Activated CD8-positive, alpha-beta memory T cell treated with anti-CD3 and anti-CD28 coated beads, Interleukin-2, amount 10 ng/mL, durations not matched to agents 7 days and 5 days (primary cell): Measurements from ENCODE around the gene ERN1. TPM values are rescaled to one million over a fixed set of nuclear protein-coding genes. Genes with fewer than 3 reads are reported as not detected.

ENCODE experiments used
- ATAC-seq: fragments of 150-1000 bp; cut with Tn5 transposase; one replicate; pipeline ENCODE4 v1.10.0; 2021; ENCODE audit warnings: moderate library complexity
- CTCF ChIA-PET: fragments of 350-600 bp; sonication (Branson Sonifier 250); formaldehyde crosslinking; loops from one replicate; lab custom pipeline; 2021; ENCODE audit warnings: antibody characterized with exemption; lab: Charles Lee
- DNase-seq: peaks from one replicate; pipeline ENCODE4 v3.0.0-alpha.2; 2020
- H3K27ac Mint-ChIP-seq: one replicate; pipeline ENCODE4 v1.8.0; 2021; ENCODE audit warnings: mild to moderate bottlenecking, mixed read lengths
- H3K27me3 Mint-ChIP-seq: one replicate; pipeline ENCODE4 v1.8.0; 2021; ENCODE audit warnings: mixed read lengths
- H3K36me3 Mint-ChIP-seq: one replicate; pipeline ENCODE4 v1.8.0; 2021; ENCODE audit warnings: mild to moderate bottlenecking, mixed read lengths
- H3K4me1 Mint-ChIP-seq: one replicate; pipeline ENCODE4 v1.8.0; 2021; ENCODE audit warnings: mixed read lengths
- H3K4me3 Mint-ChIP-seq: one replicate; pipeline ENCODE4 v1.8.0; 2021; ENCODE audit warnings: mild to moderate bottlenecking, moderate library complexity, mixed read lengths
- H3K9me3 Mint-ChIP-seq: one replicate; pipeline ENCODE4 v1.8.0; 2022; ENCODE audit warnings: low read depth, mixed read lengths
- total RNA-seq, 2 experiments: library from RNA; stranded (reverse); gene quantifications; one replicate each; pipeline ENCODE4 v1.2.3, GENCODE V29; 2021

ERN1 gene
- total RNA-seq, 2 experiments from 2014 or later: 21.7 to 22.9 TPM

DNA sequence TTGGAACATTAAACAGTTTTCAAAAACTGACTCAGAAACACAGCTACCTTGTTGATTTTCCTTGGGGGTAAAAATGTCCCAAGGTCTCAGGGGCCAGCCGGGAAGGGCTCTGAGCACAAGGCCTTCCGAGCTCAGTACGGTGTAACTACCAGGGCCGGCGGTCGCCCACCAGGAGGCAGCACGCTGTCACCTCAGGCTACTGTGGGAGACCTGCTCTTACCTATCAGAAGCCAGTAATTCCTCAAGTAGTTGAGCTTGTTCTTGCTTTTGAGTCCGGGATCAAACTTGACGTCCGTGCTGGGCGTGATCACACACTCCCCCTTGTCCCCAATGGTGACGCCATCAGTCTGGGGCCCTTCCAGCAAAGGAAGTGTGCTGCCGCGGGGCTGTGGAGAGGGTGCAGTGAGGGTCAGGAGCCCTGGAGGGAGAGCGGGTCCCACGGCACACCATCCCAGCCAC is 66.1 kb downstream of the ERN1 start:
- Mint-ChIP-seq H3K4me3 (no peak overlapping the region), H3K4me1 (peaks cover 28% of the 10 kb centered on the region), H3K27me3 (no peaks in the 10 kb centered on the region), H3K9me3 (no peaks in the 10 kb centered on the region), H3K36me3 (peaks cover 30% of the 10 kb centered on the region), H3K27ac (no peak overlapping the region)
- DNase-seq (peak; percentile 54), ATAC-seq (peak; percentile 54)
- CTCF ChIA-PET: interaction anchor here (0.7 to 6.7 kb wide), 20 partner anchors 12 to 227 kb away, joined by 3 to 87 read pairs (median 4); partner anchors contain the start of gene ERN1

GRCh38 chr17:64063088-64063487 is 66.9 kb downstream of the ERN1 start:
- CTCF ChIA-PET: interaction anchor here (0.7 to 6.7 kb wide), 15 partner anchors 13 to 219 kb away, joined by 3 to 87 read pairs (median 6); partner anchors contain the start of gene ERN1
- H3K27ac Mint-ChIP-seq: peak overlapping the region; percentile 56
- DNase-seq (no peak), ATAC-seq (no peak)
- no peak overlapping the region for H3K4me3 Mint-ChIP-seq
- H3K36me3 Mint-ChIP-seq: peaks cover 26% of the 10 kb centered on the region
- no peaks in the 10 kb centered on the region for H3K27me3 Mint-ChIP-seq
- H3K4me1 Mint-ChIP-seq: peaks cover 30% of the 10 kb centered on the region
- no peaks in the 10 kb centered on the region for H3K9me3 Mint-ChIP-seq

DNA sequence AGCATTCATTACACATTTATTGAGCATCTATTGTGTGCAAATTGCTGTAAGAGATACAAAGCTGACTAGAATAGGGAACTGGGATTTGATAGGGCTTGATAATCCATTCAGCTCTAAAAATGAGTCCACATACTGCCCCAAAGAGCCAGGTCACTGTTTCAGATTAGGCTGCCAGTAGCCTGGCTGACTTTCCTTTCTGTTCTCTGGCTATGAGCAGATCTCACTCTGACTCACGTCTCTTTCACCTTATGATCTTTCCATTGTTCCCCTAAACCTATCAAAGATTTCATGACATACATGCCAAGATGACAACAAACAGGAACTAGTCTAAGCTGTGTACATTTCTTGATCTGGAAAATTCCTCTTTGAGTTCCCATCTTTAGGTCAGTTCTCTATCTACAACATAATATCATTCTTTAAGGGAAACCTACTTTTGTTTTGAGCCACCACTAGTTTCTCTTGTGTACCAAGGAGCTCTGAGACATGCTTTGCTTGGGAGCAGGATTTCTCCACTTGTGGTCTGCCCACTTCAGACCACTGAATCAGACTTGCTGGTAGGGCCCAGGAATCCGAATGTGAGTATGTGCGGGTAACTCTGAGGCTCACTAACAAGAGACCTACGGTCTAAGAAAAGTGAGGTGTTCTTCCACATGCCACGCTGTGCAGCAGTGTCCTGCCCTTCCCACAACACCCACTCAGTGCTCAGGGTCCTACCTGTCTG is 68.6 kb downstream of the ERN1 start:
- no peak overlapping the region for H3K4me3 Mint-ChIP-seq
- H3K9me3 Mint-ChIP-seq: no peaks in the 10 kb centered on the region
- ATAC-seq: peak; percentile 74
- no peak for DNase-seq
- H3K4me1 Mint-ChIP-seq: peaks cover 39% of the 10 kb centered on the region
- H3K36me3 Mint-ChIP-seq: peaks cover 20% of the 10 kb centered on the region
- H3K27me3 Mint-ChIP-seq: no peaks in the 10 kb centered on the region
- peak overlapping the region; percentile 17 for H3K27ac Mint-ChIP-seq
- CTCF ChIA-PET: interaction anchor here (0.8 to 6.7 kb wide), 8 partner anchors 11 to 190 kb away, joined by 3 to 87 read pairs (median 6); partner anchors contain the start of gene ERN1

DNA sequence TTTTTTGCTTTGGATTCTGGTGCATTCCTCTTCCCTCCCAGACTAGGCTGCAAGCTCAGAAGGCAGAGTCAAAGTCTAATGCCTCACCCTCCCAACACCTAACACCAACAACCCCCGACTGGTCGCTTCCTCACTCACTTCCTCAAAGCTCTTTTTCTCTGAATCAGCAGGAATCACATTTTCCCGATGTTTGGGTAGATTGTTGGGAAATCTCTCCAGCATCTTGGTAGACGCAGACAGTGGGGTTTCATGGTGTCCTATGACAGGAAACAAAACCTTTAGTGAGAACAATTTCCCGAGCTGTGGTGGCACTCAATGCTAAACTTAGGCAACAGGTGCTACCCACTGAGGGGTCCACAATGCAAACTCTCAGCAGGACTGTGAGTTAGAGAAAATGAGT is 69.6 kb downstream of the ERN1 start:
- DNase-seq (no peak), ATAC-seq (no peak)
- Mint-ChIP-seq H3K4me3 (no peak overlapping the region), H3K27ac (no peak overlapping the region), H3K9me3 (no peaks in the 10 kb centered on the region), H3K27me3 (no peaks in the 10 kb centered on the region), H3K4me1 (peaks cover 45% of the 10 kb centered on the region), H3K36me3 (peaks cover 20% of the 10 kb centered on the region)
- CTCF ChIA-PET: interaction anchor here (1.3 to 6.7 kb wide), 5 partner anchors 10 to 72 kb away, joined by 3 to 87 read pairs (median 5); partner anchors contain the start of gene ERN1

GRCh38 chr17:64059756-64060155 is 70.2 kb downstream of the ERN1 start:
- ATAC-seq: no peak
- no peak overlapping the region for H3K4me3 Mint-ChIP-seq

GRCh38 chr17:64058621-64059020 is 71.3 kb downstream of the ERN1 start:
- H3K9me3 Mint-ChIP-seq: no peaks in the 10 kb centered on the region
- H3K4me3 Mint-ChIP-seq: no peak overlapping the region
- ATAC-seq (no peak), DNase-seq (no peak)
- peaks cover 17% of the 10 kb centered on the region for H3K36me3 Mint-ChIP-seq
- CTCF ChIA-PET: interaction anchor here (1.1 to 3.8 kb wide), 2 partner anchors 12 to 74 kb away, joined by 3 to 22 read pairs; no protein-coding TSS in a partner anchor
- H3K4me1 Mint-ChIP-seq: peaks cover 45% of the 10 kb centered on the region
- H3K27ac Mint-ChIP-seq: peak overlapping the region; percentile 8
- no peaks in the 10 kb centered on the region for H3K27me3 Mint-ChIP-seq

More at GRCh38 chr17:64059756-64060155, 70.2 kb downstream of the ERN1 start:
- CTCF ChIA-PET: interaction anchor here (1.3 to 6.7 kb wide), 4 partner anchors 9 to 73 kb away, joined by 3 to 87 read pairs (median 6); partner anchors contain the start of gene ERN1
- Mint-ChIP-seq H3K27ac (peak overlapping the region; percentile 18), H3K9me3 (no peaks in the 10 kb centered on the region), H3K36me3 (peaks cover 20% of the 10 kb centered on the region), H3K4me1 (peaks cover 45% of the 10 kb centered on the region), H3K27me3 (no peaks in the 10 kb centered on the region)
- no peak for DNase-seq

DNA sequence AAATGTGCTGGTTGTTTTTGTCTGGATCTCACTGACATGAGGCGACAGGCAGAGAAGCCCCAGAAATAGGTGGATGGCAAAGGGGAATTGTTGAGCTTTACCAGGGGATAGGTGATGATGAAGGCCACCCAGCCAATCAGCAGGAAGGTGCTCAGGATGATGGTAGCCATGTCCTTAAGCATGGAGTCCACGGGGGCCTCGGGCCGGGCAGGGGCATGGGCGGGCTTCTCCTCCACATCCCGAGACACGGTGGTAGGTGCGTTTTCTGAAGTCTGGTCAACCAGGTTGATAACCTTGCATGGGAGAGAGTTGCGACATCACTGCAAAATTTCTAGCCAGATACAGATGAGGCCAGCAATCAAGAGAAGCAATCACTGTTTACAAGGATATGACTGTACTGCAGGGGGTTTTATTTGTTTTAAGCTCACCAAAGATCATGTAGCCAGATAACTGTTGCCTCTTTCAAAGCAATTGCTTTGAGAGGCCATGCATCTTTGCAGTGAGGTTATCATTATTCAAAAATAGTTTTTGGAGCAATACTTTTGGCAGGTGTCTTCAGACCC is 72.2 kb downstream of the ERN1 start:
- CTCF ChIA-PET: interaction anchor here (1.1 to 3.8 kb wide), 3 partner anchors 11 to 75 kb away, joined by 3 to 22 read pairs (median 6); no protein-coding TSS in a partner anchor
- Mint-ChIP-seq H3K27ac (peak overlapping the region; percentile 11), H3K9me3 (no peaks in the 10 kb centered on the region), H3K36me3 (peaks cover 21% of the 10 kb centered on the region), H3K27me3 (no peaks in the 10 kb centered on the region), H3K4me3 (no peak overlapping the region), H3K4me1 (peaks cover 44% of the 10 kb centered on the region)
- no peak for ATAC-seq
- no peak for DNase-seq

DNA sequence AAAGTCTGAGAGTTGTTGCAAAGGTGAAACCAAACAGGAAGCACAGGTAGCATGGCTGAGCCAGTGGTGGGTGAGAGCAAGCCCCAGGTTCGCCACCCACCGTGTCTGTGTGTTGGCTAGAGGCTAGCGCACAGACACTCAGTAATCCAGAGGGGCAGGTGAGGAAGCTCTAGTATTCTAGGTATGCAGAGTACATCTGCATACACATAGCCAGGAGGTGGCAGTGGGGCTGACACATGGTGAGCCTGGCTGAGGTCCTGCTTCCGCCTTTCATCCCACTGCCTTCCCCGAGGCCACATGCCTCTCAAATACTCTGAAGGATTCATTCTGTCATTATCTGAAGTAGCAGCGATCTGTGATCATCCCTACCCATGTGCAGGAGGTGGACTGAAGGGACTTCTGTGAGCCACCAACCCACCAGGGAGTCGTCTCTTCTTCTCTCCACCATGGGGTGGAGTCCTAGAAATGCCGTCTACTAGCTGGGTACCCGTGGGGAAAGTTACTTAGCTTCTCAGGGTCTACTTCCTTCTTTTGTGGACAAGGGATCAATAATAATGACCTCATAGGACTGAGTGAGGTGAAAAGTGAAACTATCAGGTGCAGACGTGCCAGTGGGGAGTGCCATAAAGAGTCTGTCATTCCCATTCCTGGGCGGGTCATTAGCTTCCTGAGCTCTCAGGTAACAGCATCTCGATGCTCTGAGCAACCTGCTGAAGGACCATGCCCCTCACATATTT is 73.5 kb downstream of the ERN1 start:
- Mint-ChIP-seq H3K9me3 (no peaks in the 10 kb centered on the region), H3K27ac (peak overlapping the region; percentile 65), H3K36me3 (peaks cover 28% of the 10 kb centered on the region), H3K4me3 (no peak overlapping the region), H3K27me3 (no peaks in the 10 kb centered on the region), H3K4me1 (peaks cover 38% of the 10 kb centered on the region)
- CTCF ChIA-PET: interaction anchor here (0.9 to 3.8 kb wide), 7 partner anchors 12 to 82 kb away, joined by 3 to 22 read pairs (median 4); partner anchors contain the start of gene ERN1
- DNase-seq: no peak
- no peak for ATAC-seq

GRCh38 chr17:64055183-64056142 is 74.5 kb downstream of the ERN1 start:
- no peaks in the 10 kb centered on the region for H3K27me3 Mint-ChIP-seq

DNA sequence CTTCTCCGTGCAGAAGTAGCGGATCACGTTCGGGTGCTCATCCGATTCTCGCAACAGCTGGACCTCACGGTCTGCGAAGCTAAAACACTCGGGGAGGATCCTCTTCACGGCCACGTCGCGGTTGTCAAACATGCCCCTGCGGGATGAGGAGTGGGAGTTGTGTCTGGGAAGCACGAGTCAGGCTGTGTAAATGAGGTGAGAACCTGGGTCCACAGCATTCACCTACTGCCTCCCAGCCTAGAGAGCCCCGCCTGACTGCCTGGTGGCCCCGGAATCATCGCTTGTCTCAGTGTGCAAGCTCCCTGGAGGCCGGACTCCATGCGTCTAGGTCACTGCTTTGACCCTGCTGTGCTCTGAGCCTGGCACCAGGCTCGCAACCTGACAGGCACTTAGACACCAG is 75.6 kb downstream of the ERN1 start:
- H3K27ac Mint-ChIP-seq: no peak overlapping the region
- H3K9me3 Mint-ChIP-seq: no peaks in the 10 kb centered on the region
- CTCF ChIA-PET: interaction anchor here (1.5 to 1.8 kb wide), 2 partner anchors 25 to 28 kb away, joined by 7 read pairs; no protein-coding TSS in a partner anchor
- H3K36me3 Mint-ChIP-seq: peaks cover 28% of the 10 kb centered on the region
- no peak overlapping the region for H3K4me3 Mint-ChIP-seq
- H3K27me3 Mint-ChIP-seq: no peaks in the 10 kb centered on the region
- ATAC-seq: no peak
- DNase-seq: no peak
- H3K4me1 Mint-ChIP-seq: peaks cover 40% of the 10 kb centered on the region

More at GRCh38 chr17:64055183-64056142, 74.5 kb downstream of the ERN1 start:
- peak overlapping the region; percentile 17 for H3K27ac Mint-ChIP-seq
- CTCF ChIA-PET: interaction anchor here (1.0 to 3.8 kb wide), 6 partner anchors 22 to 78 kb away, joined by 3 to 22 read pairs (median 7); no protein-coding TSS in a partner anchor
- no peaks in the 10 kb centered on the region for H3K9me3 Mint-ChIP-seq
- DNase-seq (no peak), ATAC-seq (no peak)
- H3K4me1 Mint-ChIP-seq: peaks cover 38% of the 10 kb centered on the region
- no peak overlapping the region for H3K4me3 Mint-ChIP-seq
- H3K36me3 Mint-ChIP-seq: peaks cover 34% of the 10 kb centered on the region

GRCh38 chr17:64053101-64053500 is 76.8 kb downstream of the ERN1 start:
- DNase-seq: no peak
- Mint-ChIP-seq H3K9me3 (no peaks in the 10 kb centered on the region), H3K4me3 (no peak overlapping the region), H3K27me3 (no peaks in the 10 kb centered on the region), H3K36me3 (peaks cover 28% of the 10 kb centered on the region), H3K4me1 (peaks cover 38% of the 10 kb centered on the region), H3K27ac (peak overlapping the region; percentile 9)
- CTCF ChIA-PET: interaction anchor here (0.9 to 1.6 kb wide), 4 partner anchors 11 to 60 kb away, joined by 3 to 4 read pairs (median 3); no protein-coding TSS in a partner anchor
- ATAC-seq: no peak

DNA sequence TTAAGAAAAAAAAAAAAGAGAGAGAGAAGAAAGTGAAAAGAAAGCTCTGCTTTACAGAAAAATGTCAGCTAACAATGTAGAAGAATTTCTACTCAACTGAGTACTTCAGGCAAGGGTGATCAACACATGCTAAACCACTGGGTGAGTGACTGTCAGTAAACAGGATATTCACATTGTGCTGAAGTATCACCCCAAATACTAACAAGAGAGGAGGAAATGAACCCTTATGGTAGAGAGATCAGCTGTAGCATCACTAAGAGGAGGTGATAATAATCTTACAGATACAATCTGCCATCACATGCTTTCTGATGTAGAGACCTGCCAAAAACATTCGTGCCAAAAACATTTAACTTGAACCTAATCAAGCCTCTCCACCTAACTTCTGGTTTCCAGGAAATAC is 78.8 kb downstream of the ERN1 start:
- peaks cover 27% of the 10 kb centered on the region for H3K4me1 Mint-ChIP-seq
- peak; percentile 99 for ATAC-seq
- DNase-seq: peak; percentile 58
- no peak overlapping the region for H3K4me3 Mint-ChIP-seq
- CTCF ChIA-PET: interaction anchor here (0.9 to 6.6 kb wide), 13 partner anchors 9 to 231 kb away, joined by 3 to 87 read pairs (median 5); partner anchors contain the start of genes ERN1 and ICAM2
- H3K27me3 Mint-ChIP-seq: no peaks in the 10 kb centered on the region
- no peaks in the 10 kb centered on the region for H3K9me3 Mint-ChIP-seq
- H3K36me3 Mint-ChIP-seq: peaks cover 22% of the 10 kb centered on the region
- peak overlapping the region; percentile 82 for H3K27ac Mint-ChIP-seq
